Measurements from ENCODE around the gene TMEM222.

Gene TMEM222

DNA sequence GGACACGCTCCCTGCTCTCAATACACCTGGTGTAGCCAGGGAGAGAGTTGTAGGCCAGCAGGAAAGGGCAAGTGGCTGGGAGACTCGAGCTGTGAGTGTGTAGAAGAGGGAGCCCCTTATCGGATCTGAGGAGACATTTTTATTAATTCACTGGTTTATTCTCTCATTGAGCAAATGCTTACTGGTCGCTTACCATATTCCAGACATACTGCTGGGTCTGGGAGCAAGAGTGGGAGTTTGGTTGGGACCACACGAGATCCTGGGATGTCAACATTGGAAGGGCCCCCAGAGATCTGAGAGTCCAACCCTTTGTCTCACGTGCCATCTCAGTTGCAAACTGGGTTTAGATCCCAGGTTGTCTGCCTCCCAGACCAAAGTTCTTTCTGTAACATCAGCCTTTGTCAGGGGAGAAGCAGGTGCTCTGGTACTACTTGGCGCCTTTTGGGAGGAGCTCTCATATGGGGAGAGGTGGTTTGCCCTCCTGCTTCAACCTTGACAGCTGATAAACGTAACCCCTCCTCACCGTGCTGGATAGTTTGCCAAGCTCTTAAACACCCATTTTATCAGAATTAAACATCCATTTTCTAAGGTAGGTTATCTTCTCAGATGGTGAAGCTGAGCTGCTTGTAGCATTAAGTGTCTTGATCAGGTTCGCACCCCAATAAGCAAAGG lies 742 bp downstream of the TMEM222 start:
- peaks cover 58% of the 10 kb centered on the region for H3K79me2 ChIP-seq (ENCODE audit: insufficient read depth, low read length)
- H3K36me3 ChIP-seq (ENCODE audit: insufficient read depth, low read length) = peaks cover 41% of the 10 kb centered on the region
- peaks cover 24% of the 10 kb centered on the region for H4K20me1 ChIP-seq (ENCODE audit: insufficient read depth, low read length)
- ATAC-seq (ENCODE audit: insufficient read depth, low read depth) = no peak
- H3K4me2 ChIP-seq (ENCODE audit: insufficient read depth, low read length) = peak overlapping the region; percentile 83
- peak overlapping the region; percentile 93 for H3K27ac ChIP-seq (ENCODE audit: low read length)
- H3K4me1 ChIP-seq (ENCODE audit: insufficient read depth, low read length) = peaks cover 44% of the 10 kb centered on the region
- no peaks in the 10 kb centered on the region for H3K9me3 ChIP-seq (ENCODE audit: insufficient read depth, low read length, severe bottlenecking)
- no peaks in the 10 kb centered on the region for H3K27me3 ChIP-seq (ENCODE audit: insufficient read depth, low read length, poor library complexity)
- peak overlapping the region; percentile 87 to 94 for H3K4me3 ChIP-seq (ENCODE audit: low read depth in 1 of 2, low read length in 2 of 2)
- TF ChIP-seq EZH2 (IDR thresholded peaks at IDR 0.05; ENCODE audit: borderline replicate concordance, low read depth, low read length, severe bottlenecking) = no peak
- TF ChIP-seq, protein P1, sequence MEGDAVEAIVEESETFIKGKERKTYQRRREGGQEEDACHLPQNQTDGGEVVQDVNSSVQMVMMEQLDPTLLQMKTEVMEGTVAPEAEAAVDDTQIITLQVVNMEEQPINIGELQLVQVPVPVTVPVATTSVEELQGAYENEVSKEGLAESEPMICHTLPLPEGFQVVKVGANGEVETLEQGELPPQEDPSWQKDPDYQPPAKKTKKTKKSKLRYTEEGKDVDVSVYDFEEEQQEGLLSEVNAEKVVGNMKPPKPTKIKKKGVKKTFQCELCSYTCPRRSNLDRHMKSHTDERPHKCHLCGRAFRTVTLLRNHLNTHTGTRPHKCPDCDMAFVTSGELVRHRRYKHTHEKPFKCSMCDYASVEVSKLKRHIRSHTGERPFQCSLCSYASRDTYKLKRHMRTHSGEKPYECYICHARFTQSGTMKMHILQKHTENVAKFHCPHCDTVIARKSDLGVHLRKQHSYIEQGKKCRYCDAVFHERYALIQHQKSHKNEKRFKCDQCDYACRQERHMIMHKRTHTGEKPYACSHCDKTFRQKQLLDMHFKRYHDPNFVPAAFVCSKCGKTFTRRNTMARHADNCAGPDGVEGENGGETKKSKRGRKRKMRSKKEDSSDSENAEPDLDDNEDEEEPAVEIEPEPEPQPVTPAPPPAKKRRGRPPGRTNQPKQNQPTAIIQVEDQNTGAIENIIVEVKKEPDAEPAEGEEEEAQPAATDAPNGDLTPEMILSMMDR (IDR thresholded peaks at IDR 0.05; ENCODE audit: borderline replicate concordance, extremely low read depth, low read length, poor library complexity, severe bottlenecking) = no peak
- no peak for DNase-seq
- H2AFZ ChIP-seq (ENCODE audit: low read depth, low read length) = peak overlapping the region; percentile 89
- H3K9ac ChIP-seq (ENCODE audit: low read depth, low read length) = peak overlapping the region; percentile 95

DNA sequence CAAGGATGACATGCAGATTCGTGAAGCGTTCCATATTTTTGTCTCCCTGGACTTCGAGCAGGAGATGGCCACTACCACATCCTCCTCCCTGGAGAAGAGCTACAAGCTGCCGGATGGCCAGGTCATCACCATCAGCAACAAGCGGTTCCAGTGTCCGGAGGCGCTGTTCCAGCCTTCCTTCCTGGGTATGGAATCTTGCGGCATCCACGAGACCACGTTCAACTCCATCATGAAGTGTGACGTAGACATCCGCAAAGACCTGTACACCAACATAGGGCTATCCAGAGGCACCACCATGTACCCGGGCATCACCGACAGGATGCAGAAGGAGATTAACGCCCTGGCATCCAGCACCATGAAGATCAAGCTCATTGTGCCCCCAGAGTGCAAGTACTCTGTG lies 3.3 kb downstream of the TMEM222 start:
- Histone ChIP-seq H3K4me1 (ENCODE audit: insufficient read depth, low read length) (peaks cover 44% of the 10 kb centered on the region), H3K4me2 (ENCODE audit: insufficient read depth, low read length) (peak overlapping the region; percentile 41; the same call in 1 of the 2 replicates), H3K9me3 (ENCODE audit: insufficient read depth, low read length, severe bottlenecking) (no peaks in the 10 kb centered on the region), H3K9ac (ENCODE audit: low read depth, low read length) (no peak overlapping the region), H3K79me2 (ENCODE audit: insufficient read depth, low read length) (peaks cover 78% of the 10 kb centered on the region), H3K36me3 (ENCODE audit: insufficient read depth, low read length) (peaks cover 57% of the 10 kb centered on the region), H2AFZ (ENCODE audit: low read depth, low read length) (no peak overlapping the region), H3K27me3 (ENCODE audit: insufficient read depth, low read length, poor library complexity) (no peaks in the 10 kb centered on the region), H3K4me3 (ENCODE audit: low read depth in 1 of 2, low read length in 2 of 2) (no peak overlapping the region), H4K20me1 (ENCODE audit: insufficient read depth, low read length) (peaks cover 38% of the 10 kb centered on the region), H3K27ac (ENCODE audit: low read length) (no peak overlapping the region)
- ATAC-seq (ENCODE audit: insufficient read depth, low read depth) (no peak), DNase-seq (no peak)
- TF ChIP-seq, protein P1 (IDR thresholded peaks at IDR 0.05; ENCODE audit: borderline replicate concordance, extremely low read depth, low read length, poor library complexity, severe bottlenecking) = no peak
- TF ChIP-seq EZH2 (IDR thresholded peaks at IDR 0.05; ENCODE audit: borderline replicate concordance, low read depth, low read length, severe bottlenecking) = no peak

DNA sequence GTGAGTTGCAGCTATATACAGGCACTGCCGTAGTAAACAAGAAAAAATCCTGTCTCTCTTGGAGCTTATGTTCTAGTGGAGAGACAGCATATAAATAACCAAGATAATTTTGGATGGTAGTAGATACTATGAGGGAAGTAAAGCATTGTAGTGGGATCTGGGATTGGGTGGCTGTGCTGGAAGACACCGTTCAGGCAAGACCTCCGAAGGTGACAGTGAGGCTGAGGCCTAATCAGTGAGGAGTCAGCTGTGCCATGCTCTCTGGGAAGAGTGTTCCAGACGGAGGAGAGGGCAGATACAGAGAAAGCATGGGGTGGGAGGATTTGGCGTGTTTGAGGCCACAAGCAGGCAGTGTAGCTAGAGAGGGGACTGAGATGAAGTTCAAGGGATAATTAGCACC lies 6.0 kb downstream of the TMEM222 start:
- peaks cover 81% of the 10 kb centered on the region for H3K36me3 ChIP-seq (ENCODE audit: insufficient read depth, low read length)
- H2AFZ ChIP-seq (ENCODE audit: low read depth, low read length) = no peak overlapping the region
- peak overlapping the region; percentile 17; the same call in 1 of the 2 replicates for H3K4me2 ChIP-seq (ENCODE audit: insufficient read depth, low read length)
- DNase-seq (no peak), ATAC-seq (ENCODE audit: insufficient read depth, low read depth) (no peak)
- peaks cover 30% of the 10 kb centered on the region for H3K4me1 ChIP-seq (ENCODE audit: insufficient read depth, low read length)
- peaks cover 66% of the 10 kb centered on the region for H3K79me2 ChIP-seq (ENCODE audit: insufficient read depth, low read length)
- H3K27ac ChIP-seq (ENCODE audit: low read length) = no peak overlapping the region
- no peak overlapping the region for H3K4me3 ChIP-seq (ENCODE audit: low read depth in 1 of 2, low read length in 2 of 2)
- TF ChIP-seq EZH2 (IDR thresholded peaks at IDR 0.05; ENCODE audit: borderline replicate concordance, low read depth, low read length, severe bottlenecking) = no peak
- no peaks in the 10 kb centered on the region for H3K27me3 ChIP-seq (ENCODE audit: insufficient read depth, low read length, poor library complexity)
- peaks cover 53% of the 10 kb centered on the region for H4K20me1 ChIP-seq (ENCODE audit: insufficient read depth, low read length)
- H3K9me3 ChIP-seq (ENCODE audit: insufficient read depth, low read length, severe bottlenecking) = no peaks in the 10 kb centered on the region
- H3K9ac ChIP-seq (ENCODE audit: low read depth, low read length) = no peak overlapping the region

DNA sequence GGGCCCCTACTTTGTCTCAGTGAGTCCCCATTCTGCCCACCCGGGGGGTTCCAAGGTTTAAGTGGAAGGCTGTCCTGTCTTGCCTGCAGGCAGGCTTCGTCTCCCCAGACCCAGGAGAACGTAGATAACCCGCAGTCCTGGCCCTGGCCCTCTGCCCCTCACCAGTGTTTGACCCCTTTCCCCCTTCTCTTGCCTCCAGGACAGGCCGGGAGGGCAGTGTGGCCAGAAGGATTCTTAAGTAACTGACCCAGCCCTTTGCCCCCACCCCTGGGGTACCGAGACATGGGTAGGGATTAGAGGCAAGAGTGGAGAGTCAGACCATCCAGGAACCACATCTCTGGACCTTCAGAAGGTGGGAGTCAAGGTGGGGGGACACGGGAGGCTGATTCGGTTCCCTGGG lies 8.8 kb downstream of the TMEM222 start:
- H3K4me3 ChIP-seq (ENCODE audit: low read depth in 1 of 2, low read length in 2 of 2) = no peak overlapping the region
- ATAC-seq (ENCODE audit: insufficient read depth, low read depth) = no peak
- peaks cover 39% of the 10 kb centered on the region for H3K79me2 ChIP-seq (ENCODE audit: insufficient read depth, low read length)
- TF ChIP-seq, protein P1 (IDR thresholded peaks at IDR 0.05; ENCODE audit: borderline replicate concordance, extremely low read depth, low read length, poor library complexity, severe bottlenecking) = no peak
- peaks cover 89% of the 10 kb centered on the region for H3K36me3 ChIP-seq (ENCODE audit: insufficient read depth, low read length)
- H3K27ac ChIP-seq (ENCODE audit: low read length) = no peak overlapping the region
- no peak for DNase-seq
- no peak overlapping the region for H2AFZ ChIP-seq (ENCODE audit: low read depth, low read length)
- H4K20me1 ChIP-seq (ENCODE audit: insufficient read depth, low read length) = peaks cover 41% of the 10 kb centered on the region
- no peak overlapping the region for H3K9ac ChIP-seq (ENCODE audit: low read depth, low read length)
- no peak overlapping the region for H3K4me2 ChIP-seq (ENCODE audit: insufficient read depth, low read length)
- no peaks in the 10 kb centered on the region for H3K27me3 ChIP-seq (ENCODE audit: insufficient read depth, low read length, poor library complexity)
- peaks cover 3% of the 10 kb centered on the region; the same call in 1 of the 2 replicates for H3K4me1 ChIP-seq (ENCODE audit: insufficient read depth, low read length)
- no peaks in the 10 kb centered on the region for H3K9me3 ChIP-seq (ENCODE audit: insufficient read depth, low read length, severe bottlenecking)
